GM18520 (cell line): ENCODE data around the gene SLC26A5.
"Not testable (repeated sequence)": the region's sequence is repeated elsewhere in the genome, so short reads cannot be mapped to it uniquely, and the experiment has no call there.

Experiments
- ATAC-seq: cut with Tn5 transposase; IDR thresholded peaks from one replicate; pipeline ENCODE4 v1.9.1; 2021; ENCODE audit not compliant: unreplicated experiment

The SLC26A5 gene

GRCh38 chr7:103405789-103406613 lies 40.0 kb downstream of the SLC26A5 start:
- not testable (repeated sequence) for ATAC-seq

GRCh38 chr7:103399687-103400086 lies 46.3 kb downstream of the SLC26A5 start:
- ATAC-seq = not testable (repeated sequence)

DNA sequence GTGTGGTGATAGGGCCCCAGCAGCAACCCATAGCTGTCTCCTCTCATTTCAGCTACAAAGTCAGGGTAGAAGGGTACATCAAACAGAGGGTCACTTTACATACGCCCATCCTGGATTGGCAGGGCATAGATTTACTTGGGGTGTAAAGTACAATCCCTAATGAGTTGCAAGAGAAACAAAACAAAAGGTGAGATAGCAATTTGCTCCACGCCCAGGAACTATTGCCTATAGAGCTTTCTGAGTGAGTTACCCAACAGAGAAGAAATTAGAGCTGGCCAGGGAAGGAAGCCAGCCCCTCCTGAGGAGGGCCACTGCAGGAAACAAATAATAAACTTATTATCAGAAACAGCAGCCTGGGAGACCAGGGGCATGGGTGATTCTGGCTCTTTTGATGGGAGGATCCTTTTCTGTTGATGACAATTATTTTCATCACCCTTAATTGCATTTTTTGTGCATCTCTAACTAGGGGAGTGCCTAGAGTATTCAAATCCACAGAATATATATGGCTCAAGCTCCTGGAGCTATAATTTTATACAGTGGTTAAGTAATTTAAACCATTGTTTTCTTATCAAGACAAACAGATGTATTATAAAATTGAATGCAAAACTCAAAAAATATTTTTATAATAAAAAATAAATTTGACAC lies 47.4 kb downstream of the SLC26A5 start:
- ATAC-seq = no peak

GRCh38 chr7:103396471-103396870 lies 49.5 kb downstream of the SLC26A5 start:
- no peak for ATAC-seq

- ATAC-seq = no peak
Measured at GRCh38 chr7:103395071-103395470, 50.9 kb downstream of the SLC26A5 start.

- ATAC-seq = no peak
Measured at GRCh38 chr7:103394566-103394965, 51.4 kb downstream of the SLC26A5 start.

- no peak for ATAC-seq
Measured at GRCh38 chr7:103391976-103392375, 54.0 kb downstream of the SLC26A5 start.

DNA sequence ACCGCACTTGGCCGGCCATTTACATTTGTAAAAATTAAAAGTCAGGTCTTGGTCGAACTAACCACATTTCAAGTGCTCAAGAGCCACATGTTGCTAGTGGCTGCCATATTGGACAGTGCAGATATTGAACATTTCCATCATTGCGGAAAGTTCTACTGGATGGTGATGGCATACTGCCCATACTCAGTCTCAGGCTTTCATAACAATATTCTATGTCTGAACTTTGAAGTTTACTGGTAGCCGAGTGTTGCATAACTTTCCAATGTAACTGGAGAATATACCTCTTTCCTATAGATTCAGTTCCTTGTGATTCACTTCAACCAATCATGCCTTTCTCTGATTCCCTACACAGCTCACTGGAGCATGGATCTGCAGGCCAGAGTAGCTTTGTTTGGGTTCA lies 54.9 kb downstream of the SLC26A5 start:
- no peak for ATAC-seq

DNA sequence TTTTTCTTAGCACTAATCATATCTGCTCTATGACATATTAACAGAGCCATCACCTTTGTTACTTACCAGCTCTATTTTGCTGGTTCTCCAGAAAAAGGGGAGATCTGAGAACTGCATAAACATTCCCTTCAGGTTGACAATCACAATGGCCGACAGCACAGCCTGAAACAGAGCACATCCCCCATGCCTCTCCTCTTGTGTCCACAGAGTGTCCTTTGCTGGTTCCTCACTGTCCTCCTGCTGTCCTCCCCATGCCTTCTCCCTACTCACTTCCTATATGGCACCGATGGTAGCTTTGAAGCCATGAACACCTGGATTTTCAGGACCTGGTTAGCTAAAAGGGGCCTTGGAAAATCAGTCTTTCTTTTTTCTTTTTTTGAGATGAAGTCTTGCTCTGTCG lies 56.7 kb downstream of the SLC26A5 start:
- ATAC-seq = no peak

DNA sequence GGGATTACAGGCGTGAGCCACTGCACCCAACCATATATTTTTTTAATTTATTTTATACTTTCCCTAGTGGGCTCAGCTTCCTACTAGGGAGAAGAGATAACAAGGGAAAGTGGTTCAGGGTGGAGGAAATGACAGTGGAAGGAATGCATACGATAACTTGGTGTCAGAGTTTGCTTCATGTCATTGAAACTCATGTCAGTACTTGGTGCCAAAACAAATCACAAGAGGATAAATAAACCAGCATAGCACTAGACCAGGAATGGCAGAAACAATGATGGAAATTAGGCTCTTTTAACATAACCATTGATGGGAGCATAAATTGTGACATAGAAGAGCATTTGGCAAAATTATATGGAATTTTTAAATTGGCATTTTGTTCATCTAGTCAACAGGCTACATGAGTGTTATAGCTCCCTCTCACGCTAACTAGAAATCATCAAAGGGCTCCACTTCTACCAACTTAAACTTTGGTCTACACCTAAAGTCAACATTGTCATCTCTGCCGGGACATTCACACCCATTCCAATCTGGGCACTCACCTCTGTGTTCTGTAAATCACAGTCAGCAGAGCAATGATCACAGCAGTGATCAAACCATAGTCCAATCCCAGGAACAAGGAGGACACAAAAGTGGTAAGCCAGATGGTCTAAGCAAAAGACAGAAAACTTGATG lies 57.4 kb downstream of the SLC26A5 start:
- ATAC-seq = no peak

DNA sequence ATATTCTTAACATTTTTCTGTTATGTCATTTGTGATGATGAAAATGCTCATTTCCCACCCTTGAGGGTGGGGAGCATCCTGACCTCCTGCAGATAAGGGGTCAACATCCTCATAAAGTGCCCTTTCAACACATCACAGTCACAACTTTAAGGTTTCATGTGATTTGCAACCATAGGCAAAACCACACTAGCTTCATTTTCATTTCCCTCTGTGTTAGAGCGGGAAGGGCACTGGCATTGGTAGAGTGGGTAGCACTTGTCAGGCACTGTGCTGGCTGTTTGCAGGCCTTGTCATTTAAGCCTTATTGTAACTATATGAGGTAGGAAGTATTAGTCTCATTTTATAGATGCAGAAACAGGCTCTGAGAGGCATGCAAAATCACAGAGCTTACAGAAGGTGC lies 58.8 kb downstream of the SLC26A5 start:
- ATAC-seq = no peak

DNA sequence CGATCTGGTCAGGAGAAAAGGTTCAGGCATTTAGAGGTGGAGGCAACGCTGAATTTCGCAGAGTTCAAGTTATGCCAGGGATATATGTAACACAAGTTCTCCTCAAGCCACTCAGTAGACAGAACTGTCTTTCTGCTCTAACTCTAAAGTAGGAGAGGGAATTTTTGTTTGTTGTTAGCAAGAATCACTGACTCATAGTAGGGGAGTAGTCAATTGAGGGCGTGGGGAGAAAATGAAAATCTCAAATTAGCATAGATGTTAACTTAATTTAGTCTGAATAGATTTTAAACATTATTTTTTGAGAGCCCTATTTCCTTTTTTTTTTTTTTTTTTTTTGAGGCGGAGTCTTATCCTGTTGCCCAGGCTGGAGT lies 64.0 kb downstream of the SLC26A5 start:
- ATAC-seq = no peak

- ATAC-seq = no peak
Measured at GRCh38 chr7:103381280-103382031, 64.6 kb downstream of the SLC26A5 start.

GRCh38 chr7:103380395-103381191 lies 65.4 kb downstream of the SLC26A5 start:
- no peak for ATAC-seq

GRCh38 chr7:103379270-103379975 lies 66.6 kb downstream of the SLC26A5 start:
- no peak for ATAC-seq

GRCh38 chr7:103373866-103374643 lies 72.0 kb downstream of the SLC26A5 start:
- no peak for ATAC-seq

GRCh38 chr7:103369432-103369831 lies 76.6 kb downstream of the SLC26A5 start:
- ATAC-seq = no peak

GRCh38 chr7:103349805-103350204 lies 96.2 kb downstream of the SLC26A5 start:
- ATAC-seq = no peak

GRCh38 chr7:103348959-103349358 lies 97.0 kb downstream of the SLC26A5 start:
- no peak for ATAC-seq
